ENCODE results near the gene CEBPB.

DNA sequence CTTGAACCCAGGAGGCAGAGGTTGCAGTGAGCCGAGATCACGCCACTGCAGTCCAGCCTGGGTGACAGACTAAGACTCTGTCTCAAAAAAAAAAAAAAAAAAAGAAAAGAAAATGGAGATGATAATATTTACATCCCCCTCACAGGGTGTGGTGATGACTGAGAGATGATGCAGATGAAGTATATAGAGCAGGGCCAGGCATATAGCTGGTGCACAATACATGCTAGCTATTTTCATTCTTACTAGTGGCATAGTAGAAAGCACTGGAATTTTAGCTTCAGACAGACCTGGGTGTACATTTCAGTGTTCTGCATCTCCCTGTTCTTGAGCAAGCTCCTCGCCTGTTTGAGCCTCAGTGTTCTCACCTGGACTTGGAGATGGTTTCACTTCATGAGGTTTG lies 36.9 kb downstream of the CEBPB start:
- TF ChIP-seq, protein P1, sequence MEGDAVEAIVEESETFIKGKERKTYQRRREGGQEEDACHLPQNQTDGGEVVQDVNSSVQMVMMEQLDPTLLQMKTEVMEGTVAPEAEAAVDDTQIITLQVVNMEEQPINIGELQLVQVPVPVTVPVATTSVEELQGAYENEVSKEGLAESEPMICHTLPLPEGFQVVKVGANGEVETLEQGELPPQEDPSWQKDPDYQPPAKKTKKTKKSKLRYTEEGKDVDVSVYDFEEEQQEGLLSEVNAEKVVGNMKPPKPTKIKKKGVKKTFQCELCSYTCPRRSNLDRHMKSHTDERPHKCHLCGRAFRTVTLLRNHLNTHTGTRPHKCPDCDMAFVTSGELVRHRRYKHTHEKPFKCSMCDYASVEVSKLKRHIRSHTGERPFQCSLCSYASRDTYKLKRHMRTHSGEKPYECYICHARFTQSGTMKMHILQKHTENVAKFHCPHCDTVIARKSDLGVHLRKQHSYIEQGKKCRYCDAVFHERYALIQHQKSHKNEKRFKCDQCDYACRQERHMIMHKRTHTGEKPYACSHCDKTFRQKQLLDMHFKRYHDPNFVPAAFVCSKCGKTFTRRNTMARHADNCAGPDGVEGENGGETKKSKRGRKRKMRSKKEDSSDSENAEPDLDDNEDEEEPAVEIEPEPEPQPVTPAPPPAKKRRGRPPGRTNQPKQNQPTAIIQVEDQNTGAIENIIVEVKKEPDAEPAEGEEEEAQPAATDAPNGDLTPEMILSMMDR (optimal IDR thresholded peaks at IDR 0.05 in 1 of 3, IDR thresholded peaks at IDR 0.05 in 1 of 3, conservative IDR thresholded peaks at IDR 0.05 in 1 of 3; ENCODE audit: extremely low read depth in 1 of 3, insufficient read depth in 2 of 3, low read length in 3 of 3), result no peak
- no peak for TF ChIP-seq EZH2 (IDR thresholded peaks at IDR 0.05; ENCODE audit: low read length)
